ENCODE data around the gene ETV2.
"Not testable (repeated sequence)": the region's sequence is repeated elsewhere in the genome, so short reads cannot be mapped to it uniquely, and the experiment has no call there.

Gene ETV2, protein sequence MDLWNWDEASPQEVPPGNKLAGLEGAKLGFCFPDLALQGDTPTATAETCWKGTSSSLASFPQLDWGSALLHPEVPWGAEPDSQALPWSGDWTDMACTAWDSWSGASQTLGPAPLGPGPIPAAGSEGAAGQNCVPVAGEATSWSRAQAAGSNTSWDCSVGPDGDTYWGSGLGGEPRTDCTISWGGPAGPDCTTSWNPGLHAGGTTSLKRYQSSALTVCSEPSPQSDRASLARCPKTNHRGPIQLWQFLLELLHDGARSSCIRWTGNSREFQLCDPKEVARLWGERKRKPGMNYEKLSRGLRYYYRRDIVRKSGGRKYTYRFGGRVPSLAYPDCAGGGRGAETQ

DNA sequence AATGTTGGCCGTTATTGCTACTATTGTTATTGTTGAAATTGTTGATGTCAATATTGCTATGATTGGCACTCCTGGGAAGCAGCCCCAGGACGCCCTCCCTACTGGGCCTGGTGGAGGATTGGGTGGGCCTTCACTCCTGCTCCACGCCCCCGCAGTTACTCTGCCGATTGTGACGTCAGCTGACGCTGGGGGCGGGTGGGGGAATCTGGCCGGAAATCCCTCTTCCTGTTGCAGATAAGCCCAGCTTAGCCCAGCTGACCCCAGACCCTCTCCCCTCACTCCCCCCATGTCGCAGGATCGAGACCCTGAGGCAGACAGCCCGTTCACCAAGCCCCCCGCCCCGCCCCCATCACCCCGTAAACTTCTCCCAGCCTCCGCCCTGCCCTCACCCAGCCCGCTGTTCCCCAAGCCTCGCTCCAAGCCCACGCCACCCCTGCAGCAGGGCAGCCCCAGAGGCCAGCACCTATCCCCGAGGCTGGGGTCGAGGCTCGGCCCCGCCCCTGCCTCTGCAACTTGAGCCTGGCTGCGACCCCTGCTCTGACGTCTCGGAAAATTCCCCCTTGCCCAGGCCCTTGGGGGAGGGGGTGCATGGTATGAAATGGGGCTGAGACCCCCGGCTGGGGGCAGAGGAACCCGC is at the start of gene ETV2:
ETV2 (plus strand) TSS at position 231 of the 637 bp plus-strand sequence. CDS start 716 bp downstream, outside the sequence.
- DNase-seq (ENCODE audit: low spot score) = no peak

DNA sequence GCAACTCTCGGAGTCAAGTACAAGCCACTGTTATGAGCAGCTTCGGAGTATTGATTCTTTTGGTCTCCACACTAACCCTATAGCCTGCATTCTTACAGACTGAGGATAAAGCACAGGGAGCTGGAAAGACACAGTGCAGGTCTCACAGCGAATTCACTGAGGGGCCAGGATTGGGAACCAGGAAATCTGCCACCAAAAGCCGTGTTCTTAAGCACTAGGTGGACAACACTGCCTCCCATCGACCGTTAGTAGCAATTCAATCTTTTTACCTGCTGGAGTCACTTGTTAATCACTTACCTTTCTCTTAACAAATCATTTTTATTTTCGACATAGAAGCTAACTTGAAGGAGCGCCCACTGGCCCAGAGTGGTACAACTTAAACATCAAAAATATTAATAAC is 49.3 kb upstream of the ETV2 start:
- DNase-seq (ENCODE audit: low spot score) = no peak

DNA sequence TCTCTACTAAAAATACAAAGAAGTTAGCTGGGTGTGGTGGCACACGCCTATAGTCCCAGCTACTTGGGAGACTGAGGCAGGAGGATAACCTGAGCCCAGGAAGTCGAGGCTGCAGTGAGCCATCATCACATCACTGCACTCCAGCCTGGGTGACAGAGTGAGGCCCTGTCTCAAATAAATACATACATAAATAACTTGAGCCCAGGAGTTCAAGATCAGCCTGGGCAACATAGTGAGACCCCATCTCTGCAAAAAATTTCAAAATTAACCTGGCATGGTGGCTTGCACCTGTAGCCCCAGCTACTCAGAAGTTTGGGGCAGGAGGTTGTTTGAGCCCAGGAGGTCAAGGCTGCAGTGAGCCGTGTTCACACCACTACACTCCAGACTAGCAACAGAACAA is 46.5 kb upstream of the ETV2 start:
- DNase-seq (ENCODE audit: low spot score) = not testable (repeated sequence)

DNA sequence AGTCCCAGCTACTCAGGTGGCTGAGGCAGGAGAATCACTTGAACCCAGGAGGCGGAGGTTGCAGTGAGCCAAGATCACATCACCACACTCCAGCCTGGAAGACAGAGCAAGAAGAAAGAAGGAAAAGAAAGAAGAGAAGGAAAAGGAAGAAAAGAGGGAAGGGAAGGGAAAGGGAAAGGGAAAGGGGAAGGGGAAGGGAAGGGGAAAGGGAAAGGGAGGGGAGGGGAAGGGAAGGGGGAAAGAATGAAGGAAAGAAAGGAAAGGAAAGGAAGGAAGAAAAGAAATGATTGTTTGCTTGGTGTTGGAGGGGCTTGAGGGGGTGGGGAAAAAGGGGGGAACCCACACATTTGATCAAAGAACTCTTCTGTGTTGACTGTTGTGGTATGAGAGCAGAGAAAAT is 45.6 kb upstream of the ETV2 start:
- DNase-seq (ENCODE audit: low spot score) = no peak

DNA sequence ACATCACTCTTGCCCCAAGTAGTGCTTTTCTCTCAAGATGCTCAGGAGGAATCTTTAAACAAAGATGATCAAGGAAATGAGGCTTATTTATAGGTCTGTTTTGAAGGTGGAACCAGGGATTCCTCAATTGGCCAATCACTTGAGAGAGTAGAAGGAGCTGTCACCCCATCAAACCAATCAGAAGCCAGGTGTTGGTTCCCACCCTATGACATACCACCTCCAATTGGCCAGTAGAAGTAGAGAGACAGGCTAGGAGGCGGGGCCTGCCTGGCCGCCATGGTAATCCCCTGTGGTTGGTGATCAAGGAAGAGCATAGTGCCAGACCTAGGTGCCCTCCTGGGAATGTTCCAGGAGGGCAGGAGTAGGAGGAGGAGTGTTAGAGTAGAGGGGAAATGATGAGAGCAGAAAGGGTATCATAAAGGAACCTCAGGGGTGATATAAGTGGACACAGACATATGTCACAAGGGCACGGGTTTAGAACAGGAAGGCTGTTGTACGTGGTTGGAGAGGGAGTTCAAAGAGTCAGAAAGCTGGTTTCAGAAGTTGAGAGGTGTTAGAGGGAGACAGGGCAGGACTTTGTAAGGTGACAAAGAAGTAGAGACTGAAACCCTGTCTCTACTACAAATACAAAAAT is 45.1 kb upstream of the ETV2 start:
- DNase-seq (ENCODE audit: low spot score) = no peak

DNA sequence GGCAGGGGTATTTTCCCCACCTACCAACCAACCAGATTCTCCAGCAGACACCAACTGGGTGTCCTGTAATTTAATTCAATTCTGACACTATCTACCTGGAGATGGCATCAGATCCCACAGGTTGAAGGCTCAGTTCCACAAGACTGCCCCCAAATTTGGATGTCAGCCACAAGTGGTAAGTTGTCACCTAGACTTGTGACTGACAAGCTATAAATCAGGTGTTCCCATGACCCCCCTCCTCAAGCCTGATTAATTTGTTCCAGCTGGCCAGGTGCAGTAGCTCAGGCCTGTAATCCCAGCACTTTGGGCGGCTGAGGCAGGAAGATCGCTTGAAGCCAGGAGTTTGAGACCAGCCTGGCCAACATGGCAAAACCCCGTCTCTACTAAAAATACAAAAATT is 39.6 kb upstream of the ETV2 start:
- no peak for DNase-seq (ENCODE audit: low spot score)

DNA sequence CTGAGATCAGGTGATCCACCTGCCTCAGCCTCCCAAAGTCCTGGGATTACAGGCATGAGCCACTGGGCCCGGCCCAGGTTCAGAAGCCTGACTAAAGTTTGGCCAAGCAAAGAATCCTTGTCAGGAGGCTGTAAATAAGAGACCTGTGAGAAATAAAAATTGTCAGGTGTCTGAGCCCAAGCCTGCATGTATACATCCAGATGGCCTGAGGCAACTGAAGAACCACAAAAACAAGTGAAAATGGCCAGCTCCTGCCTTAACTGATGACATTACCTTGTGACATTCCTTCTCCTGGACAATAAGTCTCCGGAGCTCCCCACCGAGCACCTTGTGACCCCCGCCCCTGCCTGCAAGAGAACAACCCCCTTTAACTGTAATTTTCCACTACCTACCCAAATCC is 37.1 kb upstream of the ETV2 start:
- DNase-seq (ENCODE audit: low spot score) = not testable (repeated sequence)

DNA sequence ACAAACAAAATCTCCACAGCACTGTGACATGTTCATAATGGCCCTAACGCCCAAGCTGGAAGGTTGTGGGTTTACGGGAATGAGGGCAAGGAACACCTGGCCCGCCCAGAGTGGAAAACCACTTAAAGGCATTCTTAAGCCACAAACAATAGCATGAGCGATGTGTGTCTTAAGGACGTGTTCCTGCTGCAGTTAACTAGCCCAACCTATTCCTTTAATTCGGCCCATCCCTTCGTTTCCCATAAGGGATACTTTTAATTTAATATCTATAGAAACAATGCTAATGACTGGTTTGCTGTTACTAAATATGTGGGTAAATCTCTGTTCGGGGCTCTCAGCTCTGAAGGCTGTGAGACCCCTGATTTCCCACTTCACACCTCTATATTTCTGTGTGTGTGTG is 34.4 kb upstream of the ETV2 start:
- DNase-seq (ENCODE audit: low spot score) = not testable (repeated sequence)

DNA sequence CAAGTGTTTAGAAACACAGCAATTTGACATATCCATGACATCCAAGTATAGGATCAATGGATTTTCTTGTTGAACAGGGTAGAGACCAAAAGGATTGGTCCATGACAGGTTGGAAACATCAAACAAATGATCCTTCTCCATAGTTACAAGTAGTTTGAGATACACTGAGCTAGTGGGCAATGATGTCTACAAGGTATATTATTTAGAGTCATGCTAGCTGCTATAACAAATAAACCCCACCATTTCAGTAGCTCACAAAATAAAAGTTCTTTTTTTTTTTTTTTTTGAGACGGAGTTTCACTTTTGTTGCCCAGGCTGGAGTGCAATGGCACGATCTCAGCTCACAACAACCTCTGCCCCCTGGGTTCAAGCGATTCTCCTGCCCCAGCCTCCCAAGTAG is 33.9 kb upstream of the ETV2 start:
- no peak for DNase-seq (ENCODE audit: low spot score)

DNA sequence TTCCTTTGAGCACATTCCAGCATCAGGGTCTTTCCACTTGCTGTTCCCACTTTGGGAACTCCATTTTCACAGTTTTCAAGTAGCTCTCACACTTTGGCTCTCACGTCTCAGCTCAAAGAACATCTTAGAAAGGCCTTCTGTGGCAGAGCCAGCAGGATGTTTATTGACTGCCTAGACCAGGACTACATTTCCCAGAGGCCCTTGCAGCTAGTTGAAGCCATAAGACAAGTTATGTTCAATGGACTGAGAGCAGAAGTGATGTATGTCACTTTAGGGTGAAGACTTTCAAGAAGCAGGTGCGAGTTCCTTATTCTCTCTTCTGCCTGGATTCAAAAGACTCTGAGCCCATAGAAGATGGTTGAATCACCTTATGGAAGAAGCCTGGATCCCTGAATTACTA is 33.3 kb upstream of the ETV2 start:
- DNase-seq (ENCODE audit: low spot score) = no peak

DNA sequence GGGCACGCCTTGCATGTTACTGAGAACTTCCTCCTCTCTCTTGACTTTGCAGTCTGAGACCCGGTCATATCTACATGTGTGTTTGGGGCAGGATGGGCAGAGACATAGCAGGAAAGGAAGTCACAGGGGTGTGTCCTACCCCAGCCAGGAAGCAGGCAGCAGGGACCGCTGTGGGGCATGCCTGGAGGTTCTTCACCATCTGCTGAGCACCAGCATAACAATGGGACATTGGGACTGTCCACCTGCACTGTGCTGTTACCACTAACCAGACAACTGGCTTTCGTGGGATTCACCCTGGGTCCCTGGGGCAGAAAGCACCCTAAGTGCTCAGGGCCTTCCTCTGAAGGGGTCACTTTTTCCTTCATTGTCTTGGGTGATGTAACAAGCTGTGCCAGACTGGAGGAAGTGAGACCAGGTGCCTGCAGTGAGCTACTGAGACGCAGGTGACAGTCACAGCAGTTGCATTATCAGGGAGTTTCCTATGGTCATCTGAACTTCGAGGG is 31.6 kb upstream of the ETV2 start:
- DNase-seq (ENCODE audit: low spot score) = no peak

DNA sequence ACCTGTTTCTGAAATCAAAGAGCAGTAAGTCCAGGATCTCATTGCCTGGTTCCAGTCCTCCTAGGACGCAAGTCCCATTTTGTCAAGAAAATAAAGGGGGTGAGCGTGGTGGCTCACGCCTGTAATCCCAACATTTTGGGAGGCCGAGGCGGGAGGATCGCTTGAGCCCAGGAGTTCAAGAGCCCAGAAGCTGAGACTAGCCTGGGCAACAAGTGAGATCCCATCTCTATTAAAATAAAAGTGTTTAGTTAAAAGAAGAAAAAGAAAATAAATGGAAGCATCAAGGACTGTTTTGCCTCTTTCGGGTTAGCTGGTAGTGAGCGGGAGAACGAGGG is 29.4 kb upstream of the ETV2 start:
- no peak for DNase-seq (ENCODE audit: low spot score)

DNA sequence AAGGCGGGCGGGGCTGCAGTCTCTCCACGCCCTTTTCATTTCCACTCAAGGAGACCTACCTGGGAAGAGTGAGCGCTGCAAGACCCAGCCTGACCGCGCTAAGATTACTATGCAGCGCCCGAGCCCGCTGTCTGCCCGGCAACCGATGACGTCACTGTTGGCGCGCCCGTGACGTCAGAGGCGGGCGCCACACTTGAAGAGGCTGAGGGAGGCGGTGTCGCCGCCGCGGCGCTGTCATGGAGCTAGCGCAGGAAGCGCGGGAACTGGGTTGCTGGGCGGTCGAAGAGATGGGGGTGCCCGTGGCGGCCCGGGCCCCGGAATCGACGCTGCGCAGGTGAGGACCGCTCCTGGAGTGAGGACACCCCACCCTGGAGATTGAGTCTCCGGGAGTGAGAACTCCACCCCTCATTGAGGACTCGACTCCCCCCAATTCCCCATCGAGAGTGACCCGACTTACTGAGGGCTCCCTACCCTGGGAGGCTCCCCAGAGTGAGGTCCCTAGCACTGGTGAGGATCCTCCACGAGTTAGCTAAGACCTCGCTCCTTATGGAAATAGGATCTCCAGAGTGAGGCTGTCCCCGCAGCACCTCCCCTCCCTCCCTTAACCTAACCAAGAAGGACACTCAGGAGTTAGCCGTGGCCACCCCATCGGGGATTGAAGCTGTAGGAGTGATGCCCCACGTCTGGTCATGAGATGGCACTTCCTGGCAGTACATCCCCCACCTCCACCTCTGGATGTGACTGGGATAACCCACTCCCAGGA is 28.8 kb upstream of the ETV2 start, which contains the start of gene HAUS5:
HAUS5 (plus strand) TSS at position 177 of the 763 bp plus-strand sequence; CDS start at position 237, 60 bp downstream.
- peak; percentile 97 for DNase-seq (ENCODE audit: low spot score)

DNA sequence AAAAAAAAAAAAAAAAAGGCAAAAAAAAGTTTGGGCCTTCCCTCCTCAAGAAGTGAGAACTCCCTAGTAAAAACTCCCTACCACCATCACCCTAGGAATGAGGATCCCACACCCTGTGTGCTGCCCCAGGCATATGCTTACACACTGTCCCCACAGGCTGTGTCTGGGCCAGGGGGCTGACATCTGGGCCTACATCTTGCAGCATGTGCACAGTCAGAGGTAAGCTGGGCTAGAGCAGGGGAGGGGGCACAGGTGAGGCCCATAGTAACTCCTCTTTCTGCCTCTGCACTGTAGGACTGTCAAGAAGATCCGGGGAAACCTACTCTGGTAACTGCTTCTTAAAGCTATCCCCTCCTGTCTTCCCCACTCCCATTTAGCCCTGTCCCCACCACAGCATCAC is 28.0 kb upstream of the ETV2 start:
- no peak for DNase-seq (ENCODE audit: low spot score)

DNA sequence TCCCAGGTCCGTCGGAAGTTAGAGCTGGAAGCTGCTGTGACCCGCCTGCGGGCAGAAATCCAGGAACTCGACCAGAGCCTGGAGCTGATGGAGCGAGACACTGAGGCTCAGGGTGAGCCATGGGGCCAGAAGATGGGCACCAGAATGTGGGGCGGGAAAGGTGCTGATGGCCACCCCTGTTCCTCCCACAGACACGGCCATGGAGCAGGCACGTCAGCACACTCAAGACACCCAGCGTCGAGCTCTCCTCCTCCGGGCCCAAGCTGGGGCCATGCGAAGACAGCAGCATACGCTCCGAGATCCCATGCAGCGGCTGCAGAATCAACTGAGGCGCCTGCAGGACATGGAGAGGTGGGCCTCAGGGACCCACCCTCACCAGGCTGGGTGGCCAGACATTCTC is 26.5 kb upstream of the ETV2 start:
- DNase-seq (ENCODE audit: low spot score) = no peak

DNA sequence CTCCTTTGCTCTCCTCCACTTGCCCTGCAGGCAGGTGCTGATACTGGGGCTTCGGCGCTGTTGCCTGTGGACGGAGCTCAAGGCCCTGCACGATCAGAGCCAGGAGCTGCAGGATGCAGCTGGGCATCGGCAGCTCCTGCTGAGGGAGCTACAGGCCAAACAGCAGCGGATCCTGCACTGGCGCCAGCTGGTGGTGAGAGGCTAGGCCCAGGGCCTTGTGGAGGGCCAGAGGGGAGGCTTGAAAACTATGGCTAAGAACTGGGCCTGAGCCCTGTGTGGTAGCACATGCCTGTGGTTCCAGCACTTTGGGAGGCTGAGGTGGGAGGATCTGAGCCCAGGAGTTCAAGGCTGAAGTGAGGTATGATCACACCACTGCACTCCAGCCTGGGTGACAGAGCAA is 22.7 kb upstream of the ETV2 start:
- DNase-seq (ENCODE audit: low spot score) = no peak

DNA sequence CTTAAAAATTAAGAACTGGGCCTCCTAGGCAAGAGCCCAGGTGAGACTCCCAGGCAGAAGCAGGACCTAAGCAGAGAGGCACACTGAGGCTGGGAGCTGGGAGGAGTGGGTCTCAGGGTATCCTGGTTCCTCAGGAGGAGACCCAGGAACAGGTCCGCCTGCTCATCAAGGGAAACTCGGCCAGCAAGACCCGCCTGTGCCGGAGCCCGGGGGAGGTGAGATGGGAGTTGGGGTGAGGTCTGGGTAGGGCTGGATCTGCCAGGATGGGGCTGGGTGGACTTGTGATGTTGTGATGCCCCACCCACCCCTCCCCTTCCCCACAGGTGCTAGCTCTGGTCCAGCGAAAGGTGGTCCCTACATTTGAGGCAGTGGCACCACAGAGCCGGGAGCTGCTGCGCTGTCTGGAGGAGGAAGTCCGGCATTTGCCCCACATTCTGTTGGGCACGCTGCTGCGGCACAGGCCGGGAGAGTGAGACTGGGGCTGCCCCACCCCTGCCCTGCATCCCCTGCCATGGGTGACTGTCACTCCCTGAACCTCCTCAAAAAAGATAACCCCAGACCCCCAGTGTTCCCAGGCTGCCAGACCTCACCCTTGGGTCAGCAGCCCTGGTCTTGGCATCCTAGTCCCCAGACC is 22.1 kb upstream of the ETV2 start:
- DNase-seq (ENCODE audit: low spot score) = no peak

DNA sequence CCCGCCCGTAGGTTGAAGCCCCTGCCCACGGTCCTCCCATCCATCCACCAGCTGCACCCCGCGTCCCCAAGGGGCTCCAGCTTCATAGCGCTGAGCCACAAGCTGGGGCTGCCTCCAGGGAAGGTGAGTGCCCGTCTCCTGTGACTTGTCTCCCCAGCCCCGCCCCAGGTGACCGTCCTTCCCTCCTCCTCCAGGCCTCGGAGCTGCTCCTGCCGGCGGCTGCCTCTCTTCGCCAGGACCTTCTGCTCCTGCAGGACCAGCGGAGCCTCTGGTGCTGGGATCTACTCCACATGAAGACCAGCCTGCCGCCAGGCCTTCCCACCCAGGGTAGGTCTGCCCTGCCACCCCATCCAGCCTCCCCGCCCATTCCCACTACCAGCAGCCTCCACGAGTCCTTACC is 21.5 kb upstream of the ETV2 start:
- no peak for DNase-seq (ENCODE audit: low spot score)

DNA sequence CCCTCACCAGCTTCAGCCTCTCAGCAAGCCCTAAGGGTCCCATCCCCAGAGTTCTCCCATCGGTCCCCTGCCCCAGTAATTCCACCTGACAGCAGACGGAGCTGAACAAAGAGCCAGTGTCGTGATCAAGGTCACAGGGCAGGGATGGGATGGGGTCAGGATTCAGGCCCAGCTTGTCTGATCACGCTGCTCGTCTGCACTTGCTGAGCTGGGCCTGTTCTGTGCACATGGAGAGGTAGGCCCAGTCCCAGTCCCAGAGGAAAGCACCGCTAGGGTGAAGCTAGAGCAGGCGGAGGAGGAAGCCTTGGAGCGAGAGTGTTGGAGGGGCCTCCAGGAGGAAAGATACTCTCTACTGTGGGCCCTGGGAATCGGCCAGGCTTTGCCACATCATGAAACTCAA is 19.8 kb upstream of the ETV2 start:
- no peak for DNase-seq (ENCODE audit: low spot score)

DNA sequence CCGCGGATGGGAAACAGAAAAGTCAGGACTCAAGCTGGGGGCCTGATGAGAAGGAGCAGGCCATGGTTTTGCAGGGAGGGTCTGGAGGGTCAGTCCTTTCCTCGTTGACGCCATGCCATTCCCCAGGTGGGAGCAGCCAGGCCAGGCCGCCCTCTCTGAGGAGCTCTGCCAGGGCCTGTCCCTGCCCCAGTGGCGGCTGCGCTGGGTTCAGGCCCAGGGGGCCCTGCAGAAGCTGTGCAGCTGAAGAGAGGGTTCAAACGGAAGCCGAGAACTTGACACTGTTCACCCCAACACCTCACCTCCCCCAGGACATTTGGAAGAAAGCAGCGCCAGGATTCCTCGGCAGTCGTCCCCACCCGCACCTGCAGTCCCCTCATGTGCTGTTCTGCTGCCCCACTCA is 18.8 kb upstream of the ETV2 start:
- no peak for DNase-seq (ENCODE audit: low spot score)

DNA sequence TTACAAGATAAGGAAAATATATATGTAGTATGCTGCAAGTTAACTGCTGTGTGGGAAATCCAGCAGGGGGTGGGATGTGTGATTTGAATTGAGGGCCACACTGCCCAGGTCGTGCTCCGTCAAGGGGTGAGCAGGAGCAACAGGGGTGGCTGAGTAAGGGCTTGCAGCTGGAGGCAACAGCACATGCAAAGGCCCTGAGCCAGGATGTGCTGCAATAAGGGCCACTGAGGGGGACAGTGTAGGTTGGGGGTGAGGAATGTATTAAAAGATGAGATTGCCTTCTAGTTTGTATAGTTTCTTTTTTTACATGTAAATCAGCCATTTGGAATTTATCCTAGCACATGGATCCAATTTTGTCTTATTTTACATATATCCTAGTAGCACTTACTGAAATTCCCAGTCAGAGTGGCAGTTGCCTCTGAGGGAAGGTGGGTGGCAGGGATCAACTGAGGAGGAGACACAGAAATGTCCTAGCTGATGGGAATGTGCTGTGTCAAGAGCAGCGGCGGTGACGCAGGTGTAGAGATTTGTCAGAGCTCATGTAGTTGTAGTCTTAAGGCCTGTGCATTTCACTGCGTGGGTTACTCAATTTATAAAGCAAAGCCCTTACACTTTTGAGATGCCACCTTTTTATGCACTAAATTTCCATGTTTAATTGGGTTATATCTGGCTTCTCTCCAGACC is 18.1 kb upstream of the ETV2 start:
- DNase-seq (ENCODE audit: low spot score) = no peak

DNA sequence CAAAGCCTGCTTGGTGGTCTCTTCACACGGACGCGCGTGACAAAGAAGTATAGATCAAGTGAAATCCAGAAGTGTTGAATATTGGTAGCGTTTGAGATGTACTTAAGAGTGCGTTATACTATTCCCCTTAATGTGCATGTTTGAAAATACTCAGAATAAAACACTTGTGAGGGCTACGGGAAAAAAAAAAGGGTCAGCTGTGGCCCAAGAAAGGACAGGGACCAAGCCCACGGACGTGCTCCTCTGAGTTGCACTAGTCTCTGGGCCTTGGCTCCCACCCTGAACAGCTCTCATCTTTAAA is 13.3 kb upstream of the ETV2 start:
- no peak for DNase-seq (ENCODE audit: low spot score)

All from left forelimb (tissue), 1 donor.